MCF 10A (cell line): ENCODE measurements around the gene OSBPL2. TPM values are rescaled to one million over a fixed set of nuclear protein-coding genes. Genes with fewer than 3 reads are reported as not detected.

Experiments
- BruUV-seq: library from RNA; stranded (reverse); fragments of 400-500 nt; replicated peaks from 2 replicates; lab custom pipeline; 2021; lab: Mats Ljungman, UMichigan
- CTCF ChIA-PET: fragments of 300-600 bp; sonication (Branson Sonifier 250); formaldehyde crosslinking; extraction: SDS; loops from one replicate; lab custom pipeline; 2021; ENCODE audit warnings: antibody characterized with exemption, inconsistent platforms; lab: Yijun Ruan, JAX
- POLR2A ChIA-PET: fragments of 300-600, 350-650 bp; sonication (Branson Sonifier 250); formaldehyde crosslinking; extraction: SDS; loops from one replicate; lab custom pipeline; 2020; ENCODE audit warnings: antibody characterized with exemption, inconsistent platforms; lab: Yijun Ruan, JAX
- DNase-seq: peaks from one replicate; pipeline ENCODE4 v3.0.0-alpha.2; 2018; ENCODE audit not compliant: unreplicated experiment
- H3K27ac Mint-ChIP-seq: one replicate; pipeline ENCODE4 v1.8.0; 2022; ENCODE audit warnings: mild to moderate bottlenecking, low read depth, mixed read lengths; ENCODE audit not compliant: unreplicated experiment
- H3K27me3 Mint-ChIP-seq: one replicate; pipeline ENCODE4 v1.8.0; 2022; ENCODE audit warnings: mixed read lengths; ENCODE audit not compliant: insufficient read depth, unreplicated experiment
- H3K36me3 Mint-ChIP-seq: one replicate; pipeline ENCODE4 v1.8.0; 2022; ENCODE audit warnings: mild to moderate bottlenecking, moderate library complexity, mixed read lengths; ENCODE audit not compliant: insufficient read depth, unreplicated experiment
- H3K4me1 Mint-ChIP-seq: one replicate; pipeline ENCODE4 v1.8.0; 2022; ENCODE audit warnings: mixed read lengths; ENCODE audit not compliant: insufficient read depth, unreplicated experiment
- H3K4me3 Mint-ChIP-seq: one replicate; pipeline ENCODE4 v1.8.0; 2022; ENCODE audit warnings: mild to moderate bottlenecking, moderate library complexity, mixed read lengths; ENCODE audit not compliant: unreplicated experiment
- H3K9me3 Mint-ChIP-seq: one replicate; pipeline ENCODE4 v1.8.0; 2022; ENCODE audit warnings: mixed read lengths; ENCODE audit not compliant: unreplicated experiment
- intact Hi-C: fragments of 100-400 bp; cut with micrococcal nuclease; formaldehyde crosslinking; loops from 2 replicates; pipeline ENCODE4 v1.14.1; 2022
- total RNA-seq: library from RNA; stranded (reverse); gene quantifications from 2 replicates; pipeline ENCODE4 v1.2.3, GENCODE V29; 2022
- TF ChIP-seq, protein P1 (sequence below): fragments of 200-600 bp; IDR thresholded peaks from one replicate; pipeline ENCODE4 v1.8.0; 2022; ENCODE audit warnings: antibody characterized with exemption, mild to moderate bottlenecking; ENCODE audit not compliant: unreplicated experiment

Gene OSBPL2
- total RNA-seq, 1 experiment from 2014 or later: 38.8 TPM

DNA sequence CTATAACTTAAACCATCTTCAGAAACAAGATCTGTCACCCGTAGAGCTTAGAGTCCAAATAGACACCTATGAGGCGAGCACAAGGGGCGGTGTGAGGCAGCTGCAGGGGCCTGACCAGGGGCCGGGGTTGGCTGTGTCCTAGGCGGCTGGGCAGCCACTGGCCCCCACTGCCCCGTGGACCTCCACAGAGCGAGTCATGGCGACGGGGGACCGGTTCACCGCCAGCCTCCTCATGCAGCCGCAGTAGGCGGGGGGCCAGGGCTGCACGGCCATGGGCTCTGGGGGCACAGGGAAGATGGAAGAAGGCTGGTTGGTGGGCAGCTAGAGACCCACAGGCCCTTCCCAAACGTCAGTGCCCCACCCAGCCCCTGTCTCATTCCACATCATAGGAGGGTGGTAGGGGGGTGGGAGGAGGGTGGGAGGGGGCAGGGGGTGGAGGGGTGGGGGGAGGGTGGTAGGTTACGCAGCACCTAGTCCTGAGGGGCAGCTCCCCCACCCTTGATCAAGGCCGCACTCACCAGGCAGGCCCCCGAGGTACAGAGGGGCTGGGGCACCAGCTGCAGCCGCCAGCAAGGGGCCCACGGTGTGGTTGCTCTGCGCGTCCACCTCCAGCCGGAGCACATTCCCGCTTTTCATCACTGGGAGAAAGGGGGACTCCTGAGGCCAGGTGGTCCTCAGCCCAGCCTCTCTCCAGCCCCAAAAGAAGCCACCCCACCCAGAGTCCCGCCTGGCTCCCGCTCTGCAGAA, 71.0 kb downstream of the OSBPL2 start:
- CTCF ChIA-PET: interaction anchor here (0.6 to 1.4 kb wide), 3 partner anchors 24 to 60 kb away, joined by 3 to 4 read pairs (median 3); no protein-coding TSS in a partner anchor
- intact Hi-C loops: no loop called here
- Mint-ChIP-seq H3K4me1 (peaks cover 9% of the 10 kb centered on the region), H3K36me3 (peaks cover 91% of the 10 kb centered on the region), H3K9me3 (no peaks in the 10 kb centered on the region), H3K27me3 (no peaks in the 10 kb centered on the region), H3K27ac (no peak overlapping the region), H3K4me3 (no peak overlapping the region)
- TF ChIP-seq, protein P1, sequence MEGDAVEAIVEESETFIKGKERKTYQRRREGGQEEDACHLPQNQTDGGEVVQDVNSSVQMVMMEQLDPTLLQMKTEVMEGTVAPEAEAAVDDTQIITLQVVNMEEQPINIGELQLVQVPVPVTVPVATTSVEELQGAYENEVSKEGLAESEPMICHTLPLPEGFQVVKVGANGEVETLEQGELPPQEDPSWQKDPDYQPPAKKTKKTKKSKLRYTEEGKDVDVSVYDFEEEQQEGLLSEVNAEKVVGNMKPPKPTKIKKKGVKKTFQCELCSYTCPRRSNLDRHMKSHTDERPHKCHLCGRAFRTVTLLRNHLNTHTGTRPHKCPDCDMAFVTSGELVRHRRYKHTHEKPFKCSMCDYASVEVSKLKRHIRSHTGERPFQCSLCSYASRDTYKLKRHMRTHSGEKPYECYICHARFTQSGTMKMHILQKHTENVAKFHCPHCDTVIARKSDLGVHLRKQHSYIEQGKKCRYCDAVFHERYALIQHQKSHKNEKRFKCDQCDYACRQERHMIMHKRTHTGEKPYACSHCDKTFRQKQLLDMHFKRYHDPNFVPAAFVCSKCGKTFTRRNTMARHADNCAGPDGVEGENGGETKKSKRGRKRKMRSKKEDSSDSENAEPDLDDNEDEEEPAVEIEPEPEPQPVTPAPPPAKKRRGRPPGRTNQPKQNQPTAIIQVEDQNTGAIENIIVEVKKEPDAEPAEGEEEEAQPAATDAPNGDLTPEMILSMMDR: no peak
- BruUV-seq: TSS peak; percentile 56
- DNase-seq: no peak
- POLR2A ChIA-PET: interaction anchor here (0.7 to 5.2 kb wide), 8 partner anchors 11 to 78 kb away, joined by 3 to 63 read pairs (median 4); partner anchors contain the start of gene RPS21

DNA sequence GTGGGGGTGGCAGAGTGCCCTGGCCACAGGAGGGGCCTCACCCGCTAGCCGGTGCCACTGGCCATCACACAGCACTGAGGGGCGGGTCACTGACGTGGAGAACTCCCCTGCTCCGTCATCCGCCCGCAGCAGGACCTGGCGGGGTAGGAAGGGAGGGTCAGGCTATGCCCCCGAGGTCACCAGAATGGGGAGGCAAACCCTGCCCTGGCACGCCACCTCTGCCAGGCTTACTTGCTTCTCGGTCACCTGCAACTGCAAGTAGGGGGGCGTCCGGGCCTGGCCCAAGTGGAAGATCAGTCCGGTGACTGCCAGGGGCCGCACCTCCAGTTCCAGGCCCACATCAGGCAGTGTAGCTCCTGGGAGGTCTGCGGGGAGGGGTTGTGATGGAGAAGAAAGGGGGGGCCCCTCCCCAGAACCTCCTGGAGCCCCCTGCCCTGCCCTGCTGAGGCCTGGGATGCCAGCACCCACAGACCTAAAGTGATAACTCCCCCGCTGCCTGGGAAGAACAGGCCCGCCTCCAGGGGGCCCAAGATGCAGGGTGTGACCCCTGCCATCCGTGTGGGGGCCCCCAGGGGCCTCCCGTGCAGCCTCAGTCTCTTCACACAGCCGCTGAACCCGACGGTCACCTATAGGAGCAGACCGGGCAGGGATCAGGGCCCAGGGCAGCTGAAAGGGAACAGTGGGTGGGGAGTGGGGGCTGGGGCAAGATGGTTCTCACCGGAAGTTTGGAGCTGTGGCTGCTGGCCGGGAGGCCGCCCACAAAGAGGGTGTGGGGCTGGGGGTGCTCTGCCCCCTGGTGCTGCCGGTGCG, 71.8 kb downstream of the OSBPL2 start:
- CTCF ChIA-PET: no interaction called here
- Mint-ChIP-seq H3K4me1 (peaks cover 6% of the 10 kb centered on the region), H3K4me3 (no peak overlapping the region), H3K27me3 (no peaks in the 10 kb centered on the region), H3K36me3 (peaks cover 87% of the 10 kb centered on the region), H3K27ac (no peak overlapping the region), H3K9me3 (no peaks in the 10 kb centered on the region)
- intact Hi-C loops: no loop called here
- POLR2A ChIA-PET: interaction anchor here (1.0 kb wide), 1 partner anchor 10 kb away, joined by 3 read pairs; no protein-coding TSS in a partner anchor
- no TSS peak for BruUV-seq
- DNase-seq: no peak
- TF ChIP-seq, protein P1: no peak

DNA sequence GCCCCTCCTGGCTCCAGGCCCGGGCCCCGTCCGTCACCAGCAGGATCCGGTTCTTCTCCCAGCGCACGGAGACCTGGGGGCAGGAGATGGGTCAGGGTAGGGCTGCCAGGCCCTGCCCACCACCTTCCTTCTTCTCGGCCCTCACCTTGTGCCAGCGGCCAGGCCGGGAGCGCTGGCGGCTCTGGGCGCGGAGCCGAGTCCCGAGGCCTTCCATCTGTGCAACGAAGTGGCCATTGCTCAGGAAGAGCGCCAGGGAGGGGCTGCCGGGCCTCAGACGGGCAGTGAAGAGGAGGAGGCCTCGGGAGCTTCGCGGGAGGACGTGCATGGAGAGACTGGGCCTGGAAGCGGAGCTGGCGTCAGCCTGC, 72.4 kb downstream of the OSBPL2 start:
- no TSS peak for BruUV-seq
- Mint-ChIP-seq H3K4me1 (peaks cover under 1% of the 10 kb centered on the region), H3K36me3 (peaks cover 87% of the 10 kb centered on the region), H3K9me3 (no peaks in the 10 kb centered on the region), H3K4me3 (no peak overlapping the region), H3K27me3 (no peaks in the 10 kb centered on the region), H3K27ac (no peak overlapping the region)
- DNase-seq: no peak
- CTCF ChIA-PET: no interaction called here
- intact Hi-C loops: no loop called here
- POLR2A ChIA-PET: interaction anchor here (1.0 kb wide), 1 partner anchor 9 kb away, joined by 3 read pairs; no protein-coding TSS in a partner anchor
- TF ChIP-seq, protein P1: no peak

DNA sequence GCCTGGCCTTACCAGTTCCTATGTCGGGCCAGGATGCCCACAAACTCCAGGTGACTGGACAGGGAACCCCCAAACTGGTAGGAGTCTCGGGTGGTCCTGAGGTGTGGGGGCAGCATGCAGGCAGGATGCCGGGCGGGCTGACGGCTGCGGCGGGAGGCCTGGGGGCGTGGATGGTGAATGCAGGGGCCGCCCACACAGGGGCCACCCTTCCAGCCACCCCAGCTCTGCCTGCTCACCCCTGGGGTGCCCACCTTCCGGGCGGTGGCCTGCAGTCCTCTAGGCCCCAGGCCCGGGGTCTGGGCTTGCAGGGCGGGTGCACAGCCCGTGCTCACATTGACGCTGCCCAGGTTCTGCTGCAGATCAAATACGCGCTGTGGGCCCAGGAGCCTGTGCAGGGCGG, 72.8 kb downstream of the OSBPL2 start:
- H3K27ac Mint-ChIP-seq: no peak overlapping the region
- H3K4me3 Mint-ChIP-seq: no peak overlapping the region
- no peaks in the 10 kb centered on the region for H3K4me1 Mint-ChIP-seq
- ChIA-PET POLR2A (no interaction called here), CTCF (no interaction called here)
- no peaks in the 10 kb centered on the region for H3K9me3 Mint-ChIP-seq
- H3K27me3 Mint-ChIP-seq: no peaks in the 10 kb centered on the region
- DNase-seq: no peak
- H3K36me3 Mint-ChIP-seq: peaks cover 87% of the 10 kb centered on the region
- TF ChIP-seq, protein P1: no peak
- no TSS peak for BruUV-seq
- intact Hi-C loops: no loop called here
